Trophoblast cell (in vitro differentiated cells and primary cell): ENCODE data around the gene ARRDC1.
A peak's percentile ranks its signal among the peaks of the same experiment; 100 is the strongest.

Experiments
- DNase-seq, 2 donors: peaks; one replicate each; pipeline ENCODE4 v3.0.0-alpha.2; 2016
- H2AFZ ChIP-seq: 2 replicates; pipeline ENCODE4 v1.6.1; 2013; ENCODE audit warnings: low read length, moderate library complexity, mild to moderate bottlenecking; ENCODE audit not compliant: insufficient read depth, poor library complexity
- H2AK5ac ChIP-seq: 2 replicates; pipeline ENCODE4 v1.6.1; 2013; ENCODE audit warnings: mild to moderate bottlenecking, low read length
- H2BK120ac ChIP-seq: 2 replicates; pipeline ENCODE4 v1.6.1; 2013; ENCODE audit warnings: low read length, mild to moderate bottlenecking, moderate library complexity; ENCODE audit not compliant: insufficient read depth, poor library complexity
- H2BK12ac ChIP-seq: 2 replicates; pipeline ENCODE4 v1.6.1; 2013; ENCODE audit warnings: mild to moderate bottlenecking, low read length, moderate library complexity
- H2BK5ac ChIP-seq: 2 replicates; pipeline ENCODE4 v1.6.1; 2013; ENCODE audit warnings: low read length, low read depth, moderate library complexity, mild to moderate bottlenecking; ENCODE audit not compliant: poor library complexity
- H3K14ac ChIP-seq: 2 replicates; pipeline ENCODE4 v1.6.1; 2013; ENCODE audit warnings: mild to moderate bottlenecking, low read length
- H3K18ac ChIP-seq: 2 replicates; pipeline ENCODE4 v1.6.1; 2013; ENCODE audit warnings: mild to moderate bottlenecking, low read length
- H3K23ac ChIP-seq: 2 replicates; pipeline ENCODE4 v1.6.1; 2013; ENCODE audit warnings: low read length
- H3K27ac ChIP-seq: 2 replicates; pipeline ENCODE4 v1.5.1; 2013; ENCODE audit warnings: low read depth, mild to moderate bottlenecking, inconsistent platforms, low read length, moderate library complexity
- H3K27me3 ChIP-seq: 2 replicates; pipeline ENCODE4 v1.6.1; 2013; ENCODE audit warnings: inconsistent platforms, mild to moderate bottlenecking, low read length, moderate library complexity; ENCODE audit not compliant: insufficient read depth
- H3K36me3 ChIP-seq, 2 experiments: 1 replicate in 1 of 2; 2 replicates in 1 of 2; pipeline ENCODE4 v1.6.1; 2013; ENCODE audit warnings: low read length in 2 of 2, mild to moderate bottlenecking in 2 of 2, moderate library complexity in 1 of 2; ENCODE audit not compliant: insufficient read depth in 2 of 2, control insufficient read depth in 1 of 2
- H3K4ac ChIP-seq: 2 replicates; pipeline ENCODE4 v1.6.1; 2013; ENCODE audit warnings: low read depth, mild to moderate bottlenecking, low read length, moderate library complexity
- H3K4me1 ChIP-seq, 2 experiments: 1 replicate in 1 of 2; 2 replicates in 1 of 2; pipeline ENCODE4 v1.6.1; 2013; ENCODE audit warnings: low read length in 2 of 2, mild to moderate bottlenecking in 2 of 2, moderate library complexity in 1 of 2; ENCODE audit not compliant: insufficient read depth in 2 of 2, control insufficient read depth in 1 of 2
- H3K4me2 ChIP-seq: 2 replicates; pipeline ENCODE4 v1.6.1; 2013; ENCODE audit warnings: inconsistent platforms, mild to moderate bottlenecking, low read length, moderate library complexity
- H3K4me3 ChIP-seq: 2 replicates; pipeline ENCODE4 v1.5.1; 2013; ENCODE audit warnings: mild to moderate bottlenecking, low read depth, low read length, inconsistent platforms
- H3K79me1 ChIP-seq: one replicate; pipeline ENCODE4 v1.6.1; 2013; ENCODE audit warnings: low read length
- H3K79me2 ChIP-seq: 2 replicates; pipeline ENCODE4 v1.6.1; 2013; ENCODE audit warnings: low read length, mild to moderate bottlenecking; ENCODE audit not compliant: control insufficient read depth, insufficient read depth, poor library complexity
- H3K9ac ChIP-seq: 2 replicates; pipeline ENCODE4 v1.6.1; 2013; ENCODE audit warnings: mild to moderate bottlenecking, low read length
- H3K9me3 ChIP-seq: 2 replicates; pipeline ENCODE4 v1.6.1; 2013; ENCODE audit warnings: low read depth, mild to moderate bottlenecking, control low read depth, inconsistent platforms, low read length; ENCODE audit not compliant: insufficient read depth
- H4K12ac ChIP-seq: 2 replicates; pipeline ENCODE4 v1.6.1; 2013; ENCODE audit warnings: low read depth, mild to moderate bottlenecking, low read length, moderate library complexity
- H4K8ac ChIP-seq: 2 replicates; pipeline ENCODE4 v1.6.1; 2013; ENCODE audit warnings: low read depth, mild to moderate bottlenecking, low read length, moderate library complexity
- H4K91ac ChIP-seq: one replicate; pipeline ENCODE4 v1.6.1; 2013; ENCODE audit warnings: low read depth, mild to moderate bottlenecking, low read length, moderate library complexity
- whole genome bisulfite sequencing: extraction: QIAGEN DNeasy Blood & Tissue Kit; methylation state at CpG from one replicate; pipeline ENCODE4 v1.1.7; 2013; ENCODE audit warnings: missing lambda C conversion rate; ENCODE audit not compliant: insufficient read length, insufficient coverage; ENCODE audit errors: extremely low coverage; 5-methylcytosine and 5-hydroxymethylcytosine counted together

ARRDC1 gene

GRCh38 chr9:137647096-137647714 is 41.7 kb downstream of the ARRDC1 start:
- H3K18ac ChIP-seq, result no peak overlapping the region
- H3K4me3 ChIP-seq, result peak overlapping the region; percentile 37
- H3K9me3 ChIP-seq, result peaks cover 2% of the 10 kb centered on the region
- H3K4me1 ChIP-seq, result peaks cover 0 to 4% of the 10 kb centered on the region in 2 experiments
- no peak overlapping the region for H3K23ac ChIP-seq
- H2AK5ac ChIP-seq, result no peak overlapping the region
- no peak overlapping the region for H3K27ac ChIP-seq
- H3K79me2 ChIP-seq, result peaks cover 4% of the 10 kb centered on the region
- H4K8ac ChIP-seq, result no peak overlapping the region
- no peaks in the 10 kb centered on the region for H3K27me3 ChIP-seq
- H3K4ac ChIP-seq, result peak overlapping the region; percentile 19
- no peak overlapping the region for H2BK12ac ChIP-seq
- H2BK5ac ChIP-seq, result no peak overlapping the region
- WGBS, result no CpG with 5 or more reads among the region's 15 CpGs
- H4K91ac ChIP-seq, result no peak overlapping the region
- no peak overlapping the region for H2BK120ac ChIP-seq
- no peak overlapping the region for H3K14ac ChIP-seq
- H3K36me3 ChIP-seq, result peaks cover 11 to 12% of the 10 kb centered on the region in 2 experiments
- DNase-seq, result no peak
- no peaks in the 10 kb centered on the region for H3K79me1 ChIP-seq
- H4K12ac ChIP-seq, result no peak overlapping the region
- H2AFZ ChIP-seq, result no peak overlapping the region
- no peak overlapping the region for H3K4me2 ChIP-seq
- H3K9ac ChIP-seq, result no peak overlapping the region

- H3K79me2 ChIP-seq, result peaks cover 2% of the 10 kb centered on the region
- H3K23ac ChIP-seq, result no peak overlapping the region
- no peak overlapping the region for H3K9ac ChIP-seq
- no peak overlapping the region for H3K4me3 ChIP-seq
- peaks cover 0 to 4% of the 10 kb centered on the region in 2 experiments for H3K4me1 ChIP-seq
- peak overlapping the region; percentile 43 for H3K4ac ChIP-seq
- no peak overlapping the region for H4K12ac ChIP-seq
- DNase-seq, result no peak
- H2AK5ac ChIP-seq, result no peak overlapping the region
- no peak overlapping the region for H3K14ac ChIP-seq
- no peak overlapping the region for H4K91ac ChIP-seq
- H2AFZ ChIP-seq, result no peak overlapping the region
- no peak overlapping the region for H3K4me2 ChIP-seq
- H3K36me3 ChIP-seq, result peaks cover 10 to 12% of the 10 kb centered on the region in 2 experiments
- no CpG with 5 or more reads among the region's 2 CpGs for WGBS
- H3K27ac ChIP-seq, result no peak overlapping the region
- no peak overlapping the region for H2BK12ac ChIP-seq
- H3K79me1 ChIP-seq, result no peaks in the 10 kb centered on the region
- no peak overlapping the region for H2BK120ac ChIP-seq
- no peak overlapping the region for H2BK5ac ChIP-seq
- no peak overlapping the region for H4K8ac ChIP-seq
- H3K27me3 ChIP-seq, result no peaks in the 10 kb centered on the region
- H3K18ac ChIP-seq, result no peak overlapping the region
- H3K9me3 ChIP-seq, result peaks cover 2% of the 10 kb centered on the region
Measured at GRCh38 chr9:137648396-137648795, 42.9 kb downstream of the ARRDC1 start.

GRCh38 chr9:137649553-137649952 is 44.1 kb downstream of the ARRDC1 start:
- no peaks in the 10 kb centered on the region for H3K79me2 ChIP-seq
- no peak overlapping the region for H2AK5ac ChIP-seq
- H3K4me2 ChIP-seq, result no peak overlapping the region
- H2BK120ac ChIP-seq, result no peak overlapping the region
- H4K91ac ChIP-seq, result no peak overlapping the region
- no peaks in the 10 kb centered on the region for H3K27me3 ChIP-seq
- H3K18ac ChIP-seq, result no peak overlapping the region
- H2BK5ac ChIP-seq, result no peak overlapping the region
- no peak overlapping the region for H4K12ac ChIP-seq
- no peak overlapping the region for H2AFZ ChIP-seq
- no peak overlapping the region for H3K4me3 ChIP-seq
- H3K9ac ChIP-seq, result no peak overlapping the region
- peaks cover 0 to 4% of the 10 kb centered on the region in 2 experiments for H3K4me1 ChIP-seq
- no CpG with 5 or more reads among the region's 9 CpGs for WGBS
- H3K23ac ChIP-seq, result no peak overlapping the region
- DNase-seq, result no peak
- no peaks in the 10 kb centered on the region for H3K79me1 ChIP-seq
- H3K36me3 ChIP-seq, result peaks cover 7 to 9% of the 10 kb centered on the region in 2 experiments
- H2BK12ac ChIP-seq, result no peak overlapping the region
- no peak overlapping the region for H4K8ac ChIP-seq
- H3K9me3 ChIP-seq, result peaks cover 2% of the 10 kb centered on the region
- no peak overlapping the region for H3K4ac ChIP-seq
- no peak overlapping the region for H3K27ac ChIP-seq
- no peak overlapping the region for H3K14ac ChIP-seq

- no peak overlapping the region for H3K9ac ChIP-seq
- H3K79me1 ChIP-seq, result no peaks in the 10 kb centered on the region
- H3K23ac ChIP-seq, result no peak overlapping the region
- peaks cover 0 to 4% of the 10 kb centered on the region in 2 experiments for H3K4me1 ChIP-seq
- no peak overlapping the region for H2BK120ac ChIP-seq
- peaks cover 2% of the 10 kb centered on the region for H3K9me3 ChIP-seq
- no peak overlapping the region for H4K91ac ChIP-seq
- H2AK5ac ChIP-seq, result no peak overlapping the region
- no CpG with 5 or more reads among the region's 2 CpGs for WGBS
- no peaks in the 10 kb centered on the region for H3K79me2 ChIP-seq
- H2BK12ac ChIP-seq, result no peak overlapping the region
- no peak overlapping the region for H2AFZ ChIP-seq
- no peak overlapping the region for H3K14ac ChIP-seq
- no peak overlapping the region for H4K12ac ChIP-seq
- no peak for DNase-seq
- peaks cover 10 to 11% of the 10 kb centered on the region in 2 experiments for H3K36me3 ChIP-seq
- no peak overlapping the region for H2BK5ac ChIP-seq
- no peak overlapping the region for H3K27ac ChIP-seq
- H3K4me2 ChIP-seq, result no peak overlapping the region
- no peak overlapping the region for H3K4ac ChIP-seq
- no peak overlapping the region for H3K18ac ChIP-seq
- no peaks in the 10 kb centered on the region for H3K27me3 ChIP-seq
- no peak overlapping the region for H3K4me3 ChIP-seq
- H4K8ac ChIP-seq, result no peak overlapping the region
Measured at GRCh38 chr9:137650259-137650658, 44.8 kb downstream of the ARRDC1 start.
